T1000 (cell line): Measurements from ENCODE around the gene MLKL.

ENCODE experiments used
- DNase-seq: peaks from one replicate; lab custom pipeline; 2025; ENCODE audit warnings: mixed read lengths; lab: John Stamatoyannopoulos, UW

Gene MLKL

GRCh38 chr16:74700438-74701225, at the start of gene MLKL:
Gene MLKL, minus strand, starts transcription at chr16:74700862. Its CDS starts 5,105 bp downstream, at chr16:74695757.
- DNase-seq = no peak

GRCh38 chr16:74749291-74750055, 48.8 kb upstream of the MLKL start:
- DNase-seq = no peak

- no peak for DNase-seq
Observed at GRCh38 chr16:74748616-74749026, 48.0 kb upstream of the MLKL start.

GRCh38 chr16:74747716-74748615, 47.3 kb upstream of the MLKL start:
- DNase-seq = no peak

GRCh38 chr16:74745926-74746325, 45.3 kb upstream of the MLKL start:
- no peak for DNase-seq

GRCh38 chr16:74745109-74745615, 44.5 kb upstream of the MLKL start:
- no peak for DNase-seq

GRCh38 chr16:74744566-74744965, 43.9 kb upstream of the MLKL start:
- no peak for DNase-seq

- DNase-seq = peak; percentile 82
Observed at GRCh38 chr16:74743668-74744299, 43.1 kb upstream of the MLKL start.

- no peak for DNase-seq
Observed at GRCh38 chr16:74743045-74743667, 42.5 kb upstream of the MLKL start.

GRCh38 chr16:74742051-74742481, 41.4 kb upstream of the MLKL start:
- no peak for DNase-seq

GRCh38 chr16:74740795-74741304, 40.2 kb upstream of the MLKL start:
- no peak for DNase-seq

GRCh38 chr16:74739275-74739674, 38.6 kb upstream of the MLKL start:
- no peak for DNase-seq

- no peak for DNase-seq
Observed at GRCh38 chr16:74738816-74739215, 38.2 kb upstream of the MLKL start.

- peak; percentile 8 for DNase-seq
Observed at GRCh38 chr16:74738113-74738541, 37.5 kb upstream of the MLKL start.

- no peak for DNase-seq
Observed at GRCh38 chr16:74737521-74737920, 36.9 kb upstream of the MLKL start.

GRCh38 chr16:74736531-74737157, 36.0 kb upstream of the MLKL start:
- no peak for DNase-seq

- no peak for DNase-seq
Observed at GRCh38 chr16:74735554-74735953, 34.9 kb upstream of the MLKL start.

- no peak for DNase-seq
Observed at GRCh38 chr16:74735162-74735452, 34.4 kb upstream of the MLKL start.

GRCh38 chr16:74734361-74735161, 33.9 kb upstream of the MLKL start:
- DNase-seq = peak; percentile 4
